ENCODE data around the gene CYBC1. TPM values are rescaled to one million over a fixed set of nuclear protein-coding genes. Genes with fewer than 3 reads are reported as not detected.
A peak's percentile ranks its signal among the peaks of the same experiment; 100 is the strongest.

Gene CYBC1
- polyA plus RNA-seq, 3 donors: 160 to 225 (median 217) TPM

GRCh38 chr17:82437325-82437668 is 13.3 kb downstream of the CYBC1 start:
- H2AFZ ChIP-seq (ENCODE audit: insufficient read depth, low read depth, low read length, poor library complexity, severe bottlenecking): no peak overlapping the region
- H3K79me2 ChIP-seq (ENCODE audit: insufficient read depth, low read length): peaks cover 2% of the 10 kb centered on the region
- Mint-ChIP-seq H3K4me3 (no peak overlapping the region), H3K27me3 (ENCODE audit: low read depth in 3 of 3) (no peaks in the 10 kb centered on the region), H3K9me3 (no peaks in the 10 kb centered on the region), H3K27ac (peak overlapping the region in 1 of 7 donors; percentile 38), H3K36me3 (peaks cover 10 to 26% of the 10 kb centered on the region in 2 donors), H3K4me1 (peaks cover 26% of the 10 kb centered on the region)
- H3K9ac ChIP-seq (ENCODE audit: insufficient read depth, low read length, poor library complexity, severe bottlenecking): no peak overlapping the region
- no peaks in the 10 kb centered on the region for H3K9me3 ChIP-seq (replicated peaks in 1 of 2; ENCODE audit: control insufficient read depth in 1 of 2, insufficient read depth in 1 of 2, low read length in 2 of 2)
- H3K4me1 ChIP-seq (ENCODE audit: control insufficient read depth in 1 of 2, insufficient read depth in 2 of 2, low read length in 2 of 2): peaks cover 32 to 38% of the 10 kb centered on the region in 2 donors
- intact Hi-C loops (cut with micrococcal nuclease): no loop called here
- peaks cover 14 to 21% of the 10 kb centered on the region in 2 donors for H3K36me3 ChIP-seq (replicated peaks in 1 of 2; ENCODE audit: control insufficient read depth in 1 of 2, insufficient read depth in 2 of 2, low read length in 2 of 2)
- H3K4me3 ChIP-seq (replicated peaks in 1 of 3; ENCODE audit: low read depth in 2 of 3, low read length in 3 of 3): no peak overlapping the region
- DNase-seq: no peak
- WGBS (ENCODE audit: insufficient coverage): 94% methylated on average over 18 of the region's 18 CpGs
- TF ChIP-seq, protein P1, sequence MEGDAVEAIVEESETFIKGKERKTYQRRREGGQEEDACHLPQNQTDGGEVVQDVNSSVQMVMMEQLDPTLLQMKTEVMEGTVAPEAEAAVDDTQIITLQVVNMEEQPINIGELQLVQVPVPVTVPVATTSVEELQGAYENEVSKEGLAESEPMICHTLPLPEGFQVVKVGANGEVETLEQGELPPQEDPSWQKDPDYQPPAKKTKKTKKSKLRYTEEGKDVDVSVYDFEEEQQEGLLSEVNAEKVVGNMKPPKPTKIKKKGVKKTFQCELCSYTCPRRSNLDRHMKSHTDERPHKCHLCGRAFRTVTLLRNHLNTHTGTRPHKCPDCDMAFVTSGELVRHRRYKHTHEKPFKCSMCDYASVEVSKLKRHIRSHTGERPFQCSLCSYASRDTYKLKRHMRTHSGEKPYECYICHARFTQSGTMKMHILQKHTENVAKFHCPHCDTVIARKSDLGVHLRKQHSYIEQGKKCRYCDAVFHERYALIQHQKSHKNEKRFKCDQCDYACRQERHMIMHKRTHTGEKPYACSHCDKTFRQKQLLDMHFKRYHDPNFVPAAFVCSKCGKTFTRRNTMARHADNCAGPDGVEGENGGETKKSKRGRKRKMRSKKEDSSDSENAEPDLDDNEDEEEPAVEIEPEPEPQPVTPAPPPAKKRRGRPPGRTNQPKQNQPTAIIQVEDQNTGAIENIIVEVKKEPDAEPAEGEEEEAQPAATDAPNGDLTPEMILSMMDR (IDR thresholded peaks at IDR 0.05): no peak
- H3K27me3 ChIP-seq (ENCODE audit: control insufficient read depth in 2 of 2, insufficient read depth in 2 of 2, low read length in 2 of 2): no peaks in the 10 kb centered on the region
- no peak overlapping the region for H3K4me2 ChIP-seq (replicated peaks; ENCODE audit: extremely low read depth, low read length, poor library complexity, severe bottlenecking)
- peaks cover 31% of the 10 kb centered on the region for H4K20me1 ChIP-seq (ENCODE audit: insufficient read depth, low read length)
- no peak overlapping the region for H3K27ac ChIP-seq (ENCODE audit: low read depth in 1 of 2, low read length in 2 of 2)

DNA sequence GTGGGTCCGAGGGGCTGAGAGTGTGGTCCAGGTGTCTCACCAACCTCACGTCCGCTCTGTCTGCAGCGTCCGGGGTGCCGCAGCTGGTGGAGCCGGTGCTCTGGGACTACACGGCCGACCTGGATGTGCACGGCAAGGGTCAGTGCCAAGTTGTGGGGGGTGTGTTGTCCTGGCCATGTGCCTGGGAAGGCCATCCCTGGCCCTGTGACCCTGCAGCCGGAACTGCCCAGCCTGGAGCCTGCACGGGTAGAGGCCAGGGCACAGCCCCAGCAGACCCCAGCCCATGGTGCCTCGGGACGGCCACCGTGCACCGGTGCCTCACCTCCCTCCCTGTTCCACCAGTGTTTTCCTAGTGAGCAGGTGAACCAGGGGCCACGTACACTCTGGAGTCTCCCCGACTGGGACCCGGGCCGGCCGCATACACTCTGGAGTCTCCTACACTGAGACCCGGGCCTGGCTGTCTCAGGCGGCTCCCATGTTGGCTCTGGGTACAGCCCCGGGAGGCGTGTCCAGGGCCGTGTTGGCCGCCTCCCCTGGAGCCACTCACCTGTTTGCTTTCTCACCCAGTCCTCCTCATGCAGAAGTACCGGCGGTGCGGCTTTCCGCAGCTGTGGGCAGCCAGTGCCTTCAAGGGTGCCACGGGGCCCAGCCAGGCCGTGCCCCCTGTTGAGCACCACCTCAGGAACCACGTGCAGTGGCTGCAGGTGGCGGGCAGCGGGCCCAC is 13.8 kb downstream of the CYBC1 start:
- Histone ChIP-seq H3K4me2 (replicated peaks; ENCODE audit: extremely low read depth, low read length, poor library complexity, severe bottlenecking) (no peak overlapping the region), H3K4me1 (ENCODE audit: control insufficient read depth in 1 of 2, insufficient read depth in 2 of 2, low read length in 2 of 2) (peaks cover 27 to 33% of the 10 kb centered on the region in 2 donors), H3K9me3 (replicated peaks in 1 of 2; ENCODE audit: control insufficient read depth in 1 of 2, insufficient read depth in 1 of 2, low read length in 2 of 2) (no peaks in the 10 kb centered on the region), H2AFZ (ENCODE audit: insufficient read depth, low read depth, low read length, poor library complexity, severe bottlenecking) (no peak overlapping the region), H3K27me3 (ENCODE audit: control insufficient read depth in 2 of 2, insufficient read depth in 2 of 2, low read length in 2 of 2) (no peaks in the 10 kb centered on the region), H3K27ac (ENCODE audit: low read depth in 1 of 2, low read length in 2 of 2) (no peak overlapping the region), H3K79me2 (ENCODE audit: insufficient read depth, low read length) (peaks cover under 1% of the 10 kb centered on the region), H3K9ac (ENCODE audit: insufficient read depth, low read length, poor library complexity, severe bottlenecking) (no peak overlapping the region), H3K4me3 (replicated peaks in 1 of 3; ENCODE audit: low read depth in 2 of 3, low read length in 3 of 3) (no peak overlapping the region), H4K20me1 (ENCODE audit: insufficient read depth, low read length) (peaks cover 25% of the 10 kb centered on the region), H3K36me3 (replicated peaks in 1 of 2; ENCODE audit: control insufficient read depth in 1 of 2, insufficient read depth in 2 of 2, low read length in 2 of 2) (peaks cover 8 to 16% of the 10 kb centered on the region in 2 donors)
- Mint-ChIP-seq H3K4me1 (peaks cover 24% of the 10 kb centered on the region), H3K4me3 (no peak overlapping the region), H3K36me3 (peaks cover 10 to 22% of the 10 kb centered on the region in 2 donors), H3K27me3 (ENCODE audit: low read depth in 3 of 3) (peaks cover 0 to 2% (median 0%) of the 10 kb centered on the region in 3 donors), H3K9me3 (no peaks in the 10 kb centered on the region), H3K27ac (no peak overlapping the region)
- WGBS (ENCODE audit: insufficient coverage): 95% methylated on average over 36 of the region's 36 CpGs
- no peak for DNase-seq
- intact Hi-C loops (cut with micrococcal nuclease): no loop called here
- TF ChIP-seq, protein P1 (IDR thresholded peaks at IDR 0.05): no peak
